ENCODE results near the gene DOLK.

Gene DOLK

GRCh38 chr9:128906741-128907140, 40.7 kb downstream of the DOLK start:
- DNase-seq (ENCODE audit: low read depth in 2 of 2): no peak

GRCh38 chr9:128905964-128906363, 41.4 kb downstream of the DOLK start:
- no peak for DNase-seq (ENCODE audit: low read depth in 2 of 2)

GRCh38 chr9:128903871-128904620, 43.4 kb downstream of the DOLK start:
- DNase-seq (ENCODE audit: low read depth in 2 of 2): no peak

- DNase-seq (ENCODE audit: low read depth in 2 of 2): no peak
Observed at GRCh38 chr9:128903079-128903461, 44.3 kb downstream of the DOLK start.

- peak; percentile 74 to 80 for DNase-seq (ENCODE audit: low read depth in 2 of 2)
Observed at GRCh38 chr9:128902351-128903078, 44.9 kb downstream of the DOLK start.

- DNase-seq (ENCODE audit: low read depth in 2 of 2): no peak
Observed at GRCh38 chr9:128901822-128902221, 45.6 kb downstream of the DOLK start.

GRCh38 chr9:128901379-128901778, 46.0 kb downstream of the DOLK start:
- DNase-seq (ENCODE audit: low read depth in 2 of 2): no peak

GRCh38 chr9:128899566-128900322, 47.7 kb downstream of the DOLK start:
- DNase-seq (ENCODE audit: low read depth in 2 of 2): no peak

GRCh38 chr9:128898845-128899565, 48.4 kb downstream of the DOLK start:
- no peak for DNase-seq (ENCODE audit: low read depth in 2 of 2)

GRCh38 chr9:128898382-128898781, 49.0 kb downstream of the DOLK start:
- DNase-seq (ENCODE audit: low read depth in 2 of 2): no peak

GRCh38 chr9:128895556-128895955, 51.8 kb downstream of the DOLK start:
- no peak for DNase-seq (ENCODE audit: low read depth in 2 of 2)
